HUES64 (cell line): ENCODE data around the gene NOL3.

Experiments
- H3K27ac ChIP-seq: 2 replicates; pipeline ENCODE4 v1.7.0; 2013; ENCODE audit warnings: low read depth, low read length, inconsistent platforms
- H3K27me3 ChIP-seq: 2 replicates; pipeline ENCODE4 v1.6.1; 2013; ENCODE audit warnings: mild to moderate bottlenecking, low read length; ENCODE audit not compliant: insufficient read depth
- H3K36me3 ChIP-seq: 2 replicates; pipeline ENCODE4 v1.6.1; 2013; ENCODE audit warnings: mild to moderate bottlenecking, low read length; ENCODE audit not compliant: insufficient read depth
- H3K4me1 ChIP-seq: 2 replicates; pipeline ENCODE4 v1.6.1; 2013; ENCODE audit warnings: mild to moderate bottlenecking, low read length, moderate library complexity; ENCODE audit not compliant: insufficient read depth
- H3K4me3 ChIP-seq: 2 replicates; pipeline ENCODE4 v1.5.1; 2013; ENCODE audit warnings: mild to moderate bottlenecking, low read length, moderate library complexity
- H3K9ac ChIP-seq: 2 replicates; pipeline ENCODE4 v1.6.1; 2013; ENCODE audit warnings: mild to moderate bottlenecking, low read depth, low read length
- H3K9me3 ChIP-seq: 2 replicates; pipeline ENCODE4 v1.6.1; 2013; ENCODE audit warnings: low read depth, low read length; ENCODE audit not compliant: insufficient read depth
- WGBS: fragments of 150-250, 120-280 bp; methylation state at CpG from one replicate; pipeline ENCODE4 v1.1.7; 2013; ENCODE audit warnings: missing lambda C conversion rate; 5-methylcytosine and 5-hydroxymethylcytosine counted together

The NOL3 gene

DNA sequence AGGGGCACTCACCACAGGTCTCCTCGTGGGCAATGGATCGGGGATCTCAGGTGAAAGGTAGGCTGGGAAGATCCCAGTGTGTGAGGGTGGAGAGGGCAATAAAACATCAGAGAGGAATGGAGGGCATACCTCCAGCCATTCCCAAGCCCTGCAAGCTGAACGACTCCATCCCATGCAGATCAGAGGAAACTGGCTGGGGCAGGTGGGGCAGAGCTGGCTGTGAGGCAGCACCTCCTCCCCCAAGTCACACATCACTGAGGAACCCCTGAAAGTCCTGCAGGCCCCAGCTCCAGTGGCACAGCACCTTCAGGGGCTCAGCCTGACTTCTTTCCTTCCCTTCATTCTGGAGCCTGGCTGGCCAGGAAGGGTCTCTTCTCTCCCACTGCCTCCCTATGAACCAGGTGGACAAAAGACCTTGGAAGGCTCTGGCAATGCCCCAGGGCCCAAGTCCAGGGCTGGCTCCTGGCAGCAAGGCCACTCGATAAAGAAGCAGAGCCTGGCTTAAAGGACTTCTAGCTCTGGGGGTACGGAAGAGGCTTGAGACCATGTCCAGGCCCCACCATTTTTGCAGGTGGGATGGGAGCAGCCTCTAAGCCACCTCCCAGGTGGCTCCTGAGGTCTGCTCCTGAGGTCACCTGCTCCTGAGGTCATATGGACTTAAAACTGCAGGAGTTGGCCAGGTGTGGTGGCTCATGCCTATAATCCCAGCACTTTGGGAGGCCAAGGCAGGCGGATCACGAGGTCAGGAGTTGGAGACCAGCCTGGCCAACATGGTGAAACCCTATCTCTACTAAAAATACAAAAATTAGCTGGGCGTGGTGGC is 43.1 kb downstream of the NOL3 start:
- Histone ChIP-seq H3K9ac (no peak overlapping the region), H3K27ac (no peak overlapping the region), H3K36me3 (no peaks in the 10 kb centered on the region), H3K4me1 (no peaks in the 10 kb centered on the region), H3K27me3 (peaks cover 3% of the 10 kb centered on the region; the same call in 1 of the 2 replicates), H3K4me3 (no peak overlapping the region), H3K9me3 (no peaks in the 10 kb centered on the region)
- 87% methylated on average over 8 of the region's 8 CpGs for WGBS

DNA sequence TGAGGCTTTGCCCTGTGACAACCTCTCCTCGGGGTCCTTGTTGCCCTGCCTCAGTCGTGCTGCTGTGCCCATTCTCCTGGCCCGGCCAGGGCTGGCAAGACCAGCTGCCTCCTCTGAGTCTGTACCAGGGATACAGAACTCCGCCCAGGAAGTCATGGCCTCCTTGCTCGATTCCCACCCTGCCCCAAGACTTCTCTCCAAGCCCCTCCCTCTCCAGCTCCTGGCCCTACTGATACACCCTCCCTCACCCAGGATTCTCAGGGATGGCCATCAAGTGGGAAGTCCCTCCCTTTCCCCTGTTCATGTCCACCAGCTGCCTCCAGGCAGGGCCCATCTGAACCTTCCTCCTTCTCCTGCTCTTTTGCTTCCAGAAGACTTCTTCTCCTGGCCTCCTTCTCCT is 45.4 kb downstream of the NOL3 start:
- H3K27me3 ChIP-seq, result peaks cover 3% of the 10 kb centered on the region; the same call in 1 of the 2 replicates
- no peaks in the 10 kb centered on the region for H3K36me3 ChIP-seq
- H3K9me3 ChIP-seq, result no peaks in the 10 kb centered on the region
- H3K27ac ChIP-seq, result no peak overlapping the region
- H3K4me3 ChIP-seq, result no peak overlapping the region
- H3K9ac ChIP-seq, result no peak overlapping the region
- no peaks in the 10 kb centered on the region for H3K4me1 ChIP-seq
- 74% methylated on average over 5 of the region's 5 CpGs for WGBS

DNA sequence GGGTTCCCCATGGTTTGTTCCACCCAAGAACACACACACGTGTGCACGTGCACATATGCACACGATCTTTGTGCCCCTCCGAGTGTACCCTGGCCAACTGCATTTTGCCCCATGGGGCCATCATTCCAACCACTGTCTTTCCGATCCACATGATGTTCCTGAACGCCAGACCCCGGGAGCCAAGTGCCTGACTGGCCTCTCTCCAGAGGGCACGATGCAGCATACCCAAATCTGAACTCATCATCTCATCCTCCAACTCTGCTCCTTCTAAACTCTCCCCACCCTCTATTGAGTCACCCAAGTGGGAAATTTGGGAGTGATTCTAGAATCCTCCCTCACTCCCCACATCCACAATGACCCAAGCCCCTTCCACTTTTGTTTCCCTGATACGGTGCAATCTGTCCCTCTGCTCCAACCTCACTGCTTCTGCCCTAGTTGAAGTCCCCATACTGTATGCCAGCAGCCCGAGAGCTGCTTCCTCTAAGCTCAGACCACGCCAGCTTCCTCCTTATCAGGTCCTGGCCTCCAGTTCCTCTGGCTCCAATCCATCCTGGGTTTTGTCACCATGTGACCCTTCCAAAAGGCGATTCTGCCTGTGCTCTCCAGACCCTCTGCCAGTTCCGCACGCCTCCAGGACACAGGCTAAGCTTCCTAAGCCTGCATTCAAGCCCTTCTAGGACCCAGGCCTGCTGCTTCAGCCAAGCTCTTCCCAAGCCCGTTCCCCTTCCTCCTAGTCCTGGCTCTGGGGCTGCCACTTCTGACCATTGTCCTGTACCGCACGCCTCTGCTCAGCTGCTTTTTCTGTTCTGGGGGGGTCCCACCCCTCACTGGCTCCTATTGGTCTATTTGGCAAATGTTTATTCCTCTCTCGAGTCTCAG is 46.5 kb downstream of the NOL3 start:
- Histone ChIP-seq H3K9me3 (no peaks in the 10 kb centered on the region), H3K27me3 (peaks cover 3% of the 10 kb centered on the region; the same call in 1 of the 2 replicates), H3K4me3 (no peak overlapping the region), H3K27ac (no peak overlapping the region), H3K9ac (no peak overlapping the region), H3K4me1 (no peaks in the 10 kb centered on the region), H3K36me3 (no peaks in the 10 kb centered on the region)
- 90% methylated on average over 18 of the region's 18 CpGs for WGBS

DNA sequence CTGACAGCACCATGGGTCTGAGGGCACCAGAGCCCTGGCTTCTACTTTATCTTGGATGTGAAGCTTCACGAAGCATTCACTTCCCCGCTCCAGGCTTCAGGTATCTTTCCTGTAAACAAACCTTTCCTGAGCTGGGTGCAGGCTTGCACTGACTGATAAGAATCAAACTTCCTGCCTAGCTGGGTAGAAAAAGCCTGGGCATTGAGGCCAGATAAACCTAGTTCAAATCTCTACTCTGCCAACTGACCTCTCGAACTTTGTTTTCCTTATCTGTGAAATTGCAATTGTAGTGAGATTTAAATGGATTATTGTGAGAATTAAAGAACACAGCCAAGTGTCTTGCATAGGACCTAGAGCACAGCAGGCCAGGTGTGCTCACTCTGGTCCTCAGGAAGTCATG is 53.7 kb downstream of the NOL3 start:
- Histone ChIP-seq H3K9ac (no peak overlapping the region), H3K9me3 (no peaks in the 10 kb centered on the region), H3K27me3 (peaks cover 3% of the 10 kb centered on the region; the same call in 1 of the 2 replicates), H3K4me1 (0 out of 2 replicates have a peak, but pooled peaks cover 4% of the 10 kb centered on the region), H3K4me3 (no peak overlapping the region), H3K36me3 (peaks cover 9% of the 10 kb centered on the region), H3K27ac (no peak overlapping the region)
- WGBS, result 85% methylated on average over 3 of the region's 3 CpGs
